Type B pancreatic cell (in vitro differentiated cells): ENCODE data around the gene PRAF2. TPM values are rescaled to one million over a fixed set of nuclear protein-coding genes. Genes with fewer than 3 reads are reported as not detected.

Source experiments
- DNase-seq: peaks from one replicate; pipeline ENCODE4 v3.0.0; 2021; ENCODE audit warnings: mixed read lengths; ENCODE audit not compliant: unreplicated experiment; ENCODE audit errors: extremely low spot score
- H3K27ac Mint-ChIP-seq: 2 replicates; pipeline ENCODE4 v1.8.0; 2021; ENCODE audit warnings: mild to moderate bottlenecking, mixed read lengths
- H3K27me3 Mint-ChIP-seq: 2 replicates; pipeline ENCODE4 v1.8.0; 2021; ENCODE audit warnings: mixed read lengths
- H3K36me3 Mint-ChIP-seq: 2 replicates; pipeline ENCODE4 v1.8.0; 2021; ENCODE audit warnings: mixed read lengths
- H3K4me1 Mint-ChIP-seq: one replicate; pipeline ENCODE4 v1.8.0; 2021; ENCODE audit warnings: mixed read lengths; ENCODE audit not compliant: unreplicated experiment
- H3K4me3 Mint-ChIP-seq: 2 replicates; pipeline ENCODE4 v1.8.0; 2021; ENCODE audit warnings: mild to moderate bottlenecking, mixed read lengths
- H3K9me3 Mint-ChIP-seq: 2 replicates; pipeline ENCODE4 v1.8.0; 2021; ENCODE audit warnings: mixed read lengths
- CTCF ChIP-seq: fragments of 200-600 bp; sonication (generic); conservative IDR thresholded peaks from 2 replicates; pipeline ENCODE4 v1.5.0; 2021; ENCODE audit warnings: antibody characterized with exemption, mild to moderate bottlenecking
- total RNA-seq: library from RNA; stranded (reverse); gene quantifications from 2 replicates; pipeline ENCODE4 v1.2.1, GENCODE V29; 2021; ENCODE audit warnings: low replicate concordance

Gene PRAF2
- total RNA-seq, 1 donor from 2014 or later = 29.7 TPM

GRCh38 chrX:49041744-49042580 is 31.8 kb downstream of the PRAF2 start:
- TF ChIP-seq CTCF = no peak
- Mint-ChIP-seq H3K9me3 (no peaks in the 10 kb centered on the region), H3K27ac (peak overlapping the region; percentile 99), H3K36me3 (peaks cover 13% of the 10 kb centered on the region), H3K27me3 (no peaks in the 10 kb centered on the region), H3K4me3 (peak overlapping the region; percentile 93), H3K4me1 (peaks cover 17% of the 10 kb centered on the region)
- no peak for DNase-seq

- Mint-ChIP-seq H3K27me3 (no peaks in the 10 kb centered on the region), H3K36me3 (peaks cover 13% of the 10 kb centered on the region), H3K9me3 (no peaks in the 10 kb centered on the region), H3K4me3 (peak overlapping the region; percentile 93), H3K4me1 (peaks cover 17% of the 10 kb centered on the region), H3K27ac (peak overlapping the region; percentile 99)
- DNase-seq = no peak
- TF ChIP-seq CTCF = no peak
Observed at GRCh38 chrX:49040376-49040955, 33.3 kb downstream of the PRAF2 start.

GRCh38 chrX:49039598-49040375 is 34.0 kb downstream of the PRAF2 start:
- no peak for TF ChIP-seq CTCF
- no peaks in the 10 kb centered on the region for H3K9me3 Mint-ChIP-seq
- H3K27ac Mint-ChIP-seq = peak overlapping the region; percentile 99
- peak overlapping the region; percentile 93 for H3K4me3 Mint-ChIP-seq
- H3K4me1 Mint-ChIP-seq = peaks cover 17% of the 10 kb centered on the region
- peaks cover 13% of the 10 kb centered on the region for H3K36me3 Mint-ChIP-seq
- H3K27me3 Mint-ChIP-seq = no peaks in the 10 kb centered on the region
- DNase-seq = no peak

GRCh38 chrX:49037883-49038475 is 35.8 kb downstream of the PRAF2 start:
- Mint-ChIP-seq H3K9me3 (no peaks in the 10 kb centered on the region), H3K4me3 (no peak overlapping the region), H3K27ac (peak overlapping the region; percentile 99), H3K36me3 (peaks cover 13% of the 10 kb centered on the region), H3K27me3 (no peaks in the 10 kb centered on the region), H3K4me1 (peaks cover 17% of the 10 kb centered on the region)
- no peak for TF ChIP-seq CTCF
- DNase-seq = no peak

- Mint-ChIP-seq H3K36me3 (peaks cover 8% of the 10 kb centered on the region), H3K27ac (peak overlapping the region; percentile 84), H3K4me3 (no peak overlapping the region), H3K9me3 (no peaks in the 10 kb centered on the region), H3K4me1 (no peaks in the 10 kb centered on the region), H3K27me3 (no peaks in the 10 kb centered on the region)
- no peak for DNase-seq
- TF ChIP-seq CTCF = no peak
Observed at GRCh38 chrX:49030283-49030682, 43.5 kb downstream of the PRAF2 start.
